Femur (tissue), 1 donor: ENCODE measurements around the gene GNG12.

Source experiments
- DNase-seq: peaks from one replicate; pipeline ENCODE4 v3.0.0-alpha.2; 2017

GNG12 gene

DNA sequence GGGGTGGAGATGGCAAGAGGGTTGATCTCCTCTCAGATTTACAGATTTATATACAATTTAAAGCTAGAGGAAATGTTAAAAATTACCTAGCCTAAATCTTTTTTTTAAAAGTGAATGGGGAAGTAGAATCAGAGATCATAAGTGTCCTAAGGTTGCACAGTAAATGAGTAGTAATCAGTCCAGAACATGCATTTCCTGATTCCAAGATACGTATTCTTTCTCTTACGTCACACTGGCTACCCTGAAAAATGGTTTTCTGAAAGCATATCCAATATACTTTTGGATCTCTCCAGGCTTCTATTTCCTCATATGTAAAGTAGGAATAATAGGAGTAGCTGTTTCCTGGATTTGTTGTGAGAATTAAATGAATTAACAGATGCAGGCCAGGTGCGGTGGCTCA is 136.6 kb downstream of the GNG12 start:
- DNase-seq = no peak

DNA sequence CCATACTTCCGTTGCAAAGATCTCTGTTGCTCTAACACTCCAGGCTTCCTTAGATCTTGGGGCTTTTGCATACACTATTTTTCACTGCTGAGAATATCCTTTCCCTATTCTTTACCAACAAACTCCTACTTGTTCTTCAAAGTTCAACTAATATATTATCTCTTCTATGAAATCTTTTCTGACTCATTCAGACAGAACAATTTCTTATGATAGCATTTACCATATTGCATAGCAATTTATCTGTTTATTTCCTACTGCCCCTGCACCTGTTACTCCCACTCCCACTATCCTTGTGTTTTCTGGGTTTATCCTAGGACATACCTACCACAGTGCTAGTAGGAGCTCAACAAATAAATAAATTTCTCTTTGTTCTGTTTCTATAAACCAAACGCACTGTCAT is 137.3 kb downstream of the GNG12 start:
- no peak for DNase-seq

DNA sequence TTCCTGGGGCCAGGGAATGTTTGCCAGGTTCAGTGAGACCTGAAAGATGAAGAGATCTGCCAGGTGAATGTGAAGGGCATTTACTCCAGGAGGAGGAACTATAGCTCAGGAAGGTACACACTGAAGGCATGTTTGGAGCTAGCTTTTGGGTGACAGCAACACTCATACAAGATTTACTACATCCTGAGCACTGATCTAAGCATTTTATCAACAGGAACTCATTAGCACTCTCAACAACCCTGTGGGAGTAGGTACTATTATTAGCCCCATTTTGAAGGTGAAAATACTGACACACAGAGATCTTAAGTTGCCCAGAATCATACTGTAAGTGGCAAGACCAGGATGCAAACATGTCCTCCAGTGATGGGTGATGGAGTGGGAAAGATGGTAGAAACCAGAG is 141.6 kb downstream of the GNG12 start:
- no peak for DNase-seq

DNA sequence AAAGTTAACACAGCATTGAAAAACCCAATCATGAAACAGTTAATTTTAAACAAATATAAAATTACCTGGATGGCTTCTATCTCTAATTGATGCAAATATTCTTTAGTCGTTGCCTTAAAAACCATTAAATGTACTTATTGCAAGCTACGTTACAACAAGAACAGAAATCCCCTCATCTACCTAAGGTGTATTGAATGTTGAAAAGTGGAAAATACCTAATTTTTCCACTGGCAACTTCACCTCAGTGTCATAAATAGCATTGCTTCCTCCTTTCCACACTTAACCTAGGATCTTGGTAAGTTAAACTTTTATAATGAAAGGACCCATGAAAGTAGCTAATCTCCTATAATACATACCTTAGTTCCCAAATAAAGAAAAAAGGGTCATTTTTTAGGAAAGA is 142.9 kb downstream of the GNG12 start:
- no peak for DNase-seq

DNA sequence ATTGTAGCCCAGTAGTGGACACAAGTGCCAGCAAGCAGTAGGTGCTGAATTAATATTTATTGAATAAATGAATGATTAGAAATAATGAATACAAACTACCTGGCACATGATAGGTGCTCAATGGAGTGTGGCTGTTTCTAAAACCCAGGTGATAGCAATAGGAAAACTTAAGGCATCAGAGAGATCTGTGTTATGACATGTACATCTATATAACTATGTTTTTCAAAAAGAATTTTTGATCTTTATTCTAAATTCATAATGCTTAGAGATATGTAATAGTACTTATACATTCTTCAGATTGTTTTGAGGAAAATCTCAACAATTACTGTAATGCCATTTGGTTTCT is 143.3 kb downstream of the GNG12 start:
- DNase-seq = no peak

DNA sequence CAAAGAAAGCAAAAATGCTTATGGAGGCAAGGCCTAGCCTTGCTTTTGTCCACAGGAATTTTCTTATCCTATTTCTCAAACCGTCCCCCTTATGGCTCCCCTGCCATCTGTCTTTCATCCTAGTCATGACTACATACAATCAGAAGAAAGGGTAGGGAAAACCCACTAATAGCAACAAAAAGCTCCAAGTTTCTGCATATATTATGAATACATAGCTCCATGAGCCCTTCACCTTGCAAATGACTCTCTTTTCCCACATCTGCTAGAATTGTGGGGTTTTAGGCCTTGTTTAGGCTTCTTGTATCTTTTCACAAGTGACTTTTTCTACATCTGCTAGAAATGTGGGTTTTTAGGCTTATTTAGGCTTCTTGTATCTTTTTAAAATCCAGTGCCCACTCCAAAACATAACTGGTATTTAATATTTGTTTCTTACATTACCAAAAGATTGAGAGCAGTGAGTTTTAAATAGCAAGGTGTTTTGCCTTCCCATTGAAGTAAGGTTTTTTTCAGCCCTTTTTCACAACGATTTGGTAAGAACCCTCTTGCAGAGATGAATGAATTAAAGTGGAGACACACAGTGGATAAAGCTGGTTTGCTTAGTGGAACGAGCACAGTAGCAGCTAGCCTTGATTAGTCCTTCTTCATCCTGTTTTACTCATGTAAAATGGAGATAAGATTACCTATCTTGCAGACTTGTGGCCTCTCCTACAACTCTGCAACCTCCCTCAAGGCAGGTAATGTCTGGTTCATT is 143.8 kb downstream of the GNG12 start:
- no peak for DNase-seq

DNA sequence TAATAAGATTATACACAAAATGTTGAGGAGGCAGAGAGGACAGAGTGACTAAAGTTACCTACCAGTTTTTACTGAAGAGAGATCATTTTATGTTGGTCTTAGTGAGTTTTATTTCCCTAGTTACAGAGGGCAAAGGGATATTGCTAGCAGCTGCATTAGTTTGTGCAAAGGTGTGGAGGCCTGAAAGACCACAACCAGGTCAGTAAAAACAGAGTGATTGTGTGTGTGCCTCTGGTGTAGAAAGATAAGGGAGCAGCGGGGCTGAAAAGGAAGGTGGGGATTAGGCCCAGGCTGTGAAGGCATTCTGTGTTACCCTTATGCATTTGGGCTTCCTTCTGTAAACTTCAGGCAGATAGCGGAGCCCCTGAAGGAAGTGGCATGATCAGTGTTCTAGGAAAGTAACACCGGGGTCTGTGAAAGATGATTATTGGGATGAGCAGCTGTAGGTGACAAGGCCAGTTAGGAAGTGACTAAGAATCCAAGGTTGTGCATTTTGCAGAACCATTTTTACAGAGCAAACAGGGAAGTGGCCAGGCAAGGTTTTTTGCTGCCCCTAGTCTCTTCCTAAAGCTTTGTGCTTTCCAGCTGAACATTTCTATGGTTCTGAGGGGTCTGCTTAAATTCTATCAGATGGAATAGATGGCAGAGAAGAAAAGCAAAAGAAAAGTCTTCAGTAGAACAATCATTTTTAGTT is 144.6 kb downstream of the GNG12 start:
- DNase-seq = no peak

DNA sequence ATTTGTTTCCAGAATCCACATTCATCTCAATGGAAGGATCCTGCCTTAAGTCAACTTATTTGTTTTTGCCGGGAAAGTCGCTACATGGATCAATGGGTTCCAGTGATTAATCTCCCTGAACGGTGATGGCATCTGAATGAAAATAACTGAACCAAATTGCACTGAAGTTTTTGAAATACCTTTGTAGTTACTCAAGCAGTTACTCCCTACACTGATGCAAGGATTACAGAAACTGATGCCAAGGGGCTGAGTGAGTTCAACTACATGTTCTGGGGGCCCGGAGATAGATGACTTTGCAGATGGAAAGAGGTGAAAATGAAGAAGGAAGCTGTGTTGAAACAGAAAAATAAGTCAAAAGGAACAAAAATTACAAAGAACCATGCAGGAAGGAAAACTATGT is 145.6 kb downstream of the GNG12 start:
- DNase-seq = no peak

DNA sequence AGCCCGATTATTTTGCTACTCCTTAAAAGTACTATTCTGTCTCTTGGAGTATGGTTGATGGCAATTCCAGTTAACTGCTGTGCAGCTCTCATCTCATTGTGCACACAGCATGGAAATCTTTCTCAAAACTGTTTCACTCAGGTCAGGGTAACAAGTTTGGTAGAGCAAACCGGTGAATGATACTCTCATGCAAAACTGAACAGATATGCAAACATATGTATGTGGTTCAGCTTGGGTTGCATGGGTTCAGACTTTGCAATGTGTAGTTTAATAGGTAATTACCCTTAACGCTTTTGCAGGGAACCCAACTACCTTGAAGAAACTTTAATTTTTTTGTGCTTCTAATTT is 146.1 kb downstream of the GNG12 start:
- DNase-seq = no peak

DNA sequence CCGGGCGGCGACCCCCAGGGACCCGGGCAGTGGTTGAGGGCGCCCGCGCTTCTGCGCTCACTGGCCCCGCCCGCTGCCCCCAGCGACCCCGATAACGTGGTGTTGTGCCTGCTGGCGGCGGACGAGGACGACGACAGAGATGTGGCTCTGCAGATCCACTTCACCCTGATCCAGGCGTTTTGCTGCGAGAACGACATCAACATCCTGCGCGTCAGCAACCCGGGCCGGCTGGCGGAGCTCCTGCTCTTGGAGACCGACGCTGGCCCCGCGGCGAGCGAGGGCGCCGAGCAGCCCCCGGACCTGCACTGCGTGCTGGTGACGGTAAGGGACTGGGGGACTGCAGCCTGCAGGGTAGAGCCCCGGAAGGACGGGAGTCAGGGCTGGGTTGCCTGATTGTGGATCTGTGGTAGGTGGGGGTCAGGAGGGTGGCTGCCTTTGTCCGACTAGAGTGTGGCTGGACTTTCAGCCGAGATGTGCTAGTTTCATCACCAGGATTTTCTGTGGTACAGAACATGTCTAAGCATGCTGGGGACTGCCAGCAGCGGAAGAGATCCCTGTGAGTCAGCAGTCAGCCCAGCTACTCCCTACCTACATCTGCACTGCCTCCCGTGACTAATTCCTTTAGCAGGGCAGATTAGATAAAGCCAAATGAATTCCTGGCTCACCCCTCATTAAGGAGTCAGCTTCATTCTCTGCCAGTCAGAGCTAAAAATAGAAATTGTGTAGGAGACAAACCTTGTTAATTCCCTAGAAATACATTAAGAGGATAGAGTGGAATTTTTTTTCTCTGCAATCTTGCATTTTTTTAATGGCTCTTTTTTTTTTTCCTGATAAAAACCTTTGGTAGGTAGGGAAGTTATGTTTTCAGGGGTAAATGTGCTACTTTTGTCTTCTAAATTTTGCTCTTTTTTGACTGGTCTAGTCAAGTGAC is 146.7 kb downstream of the GNG12 start:
- DNase-seq = peak; percentile 77

DNA sequence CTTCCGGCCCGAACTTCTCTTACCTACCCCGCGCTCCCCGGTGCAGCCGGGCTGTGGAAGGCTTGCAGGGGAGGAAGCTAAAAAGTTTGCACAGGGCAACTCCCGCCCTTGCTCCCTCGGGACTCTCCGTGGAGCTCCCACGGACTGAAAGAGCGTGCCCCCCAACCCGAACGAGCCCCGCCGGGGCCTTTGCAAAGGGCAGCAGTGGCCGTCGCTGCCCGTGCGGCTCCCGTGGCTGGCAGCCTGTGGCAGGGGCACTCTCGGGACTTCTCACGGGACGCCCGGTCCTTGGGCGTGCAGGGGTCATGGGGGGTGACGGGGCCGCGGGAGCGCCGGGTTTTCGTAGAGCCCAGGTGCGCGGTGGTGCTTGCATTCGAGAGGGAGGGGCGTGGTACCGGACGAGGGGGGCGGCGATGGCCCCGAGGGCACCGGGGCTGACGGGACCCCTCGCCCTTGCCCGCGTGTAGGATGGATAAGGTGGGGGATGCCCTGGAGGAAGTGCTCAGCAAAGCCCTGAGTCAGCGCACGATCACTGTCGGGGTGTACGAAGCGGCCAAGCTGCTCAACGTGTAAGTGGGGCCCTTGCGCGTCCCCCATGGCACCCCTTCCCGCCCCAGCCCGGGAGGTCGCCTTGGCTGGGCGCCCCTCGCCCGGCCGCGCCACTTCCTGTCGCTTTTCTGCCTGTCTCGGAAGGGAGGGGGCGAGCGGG is 147.6 kb downstream of the GNG12 start:
- peak; percentile 66 for DNase-seq

DNA sequence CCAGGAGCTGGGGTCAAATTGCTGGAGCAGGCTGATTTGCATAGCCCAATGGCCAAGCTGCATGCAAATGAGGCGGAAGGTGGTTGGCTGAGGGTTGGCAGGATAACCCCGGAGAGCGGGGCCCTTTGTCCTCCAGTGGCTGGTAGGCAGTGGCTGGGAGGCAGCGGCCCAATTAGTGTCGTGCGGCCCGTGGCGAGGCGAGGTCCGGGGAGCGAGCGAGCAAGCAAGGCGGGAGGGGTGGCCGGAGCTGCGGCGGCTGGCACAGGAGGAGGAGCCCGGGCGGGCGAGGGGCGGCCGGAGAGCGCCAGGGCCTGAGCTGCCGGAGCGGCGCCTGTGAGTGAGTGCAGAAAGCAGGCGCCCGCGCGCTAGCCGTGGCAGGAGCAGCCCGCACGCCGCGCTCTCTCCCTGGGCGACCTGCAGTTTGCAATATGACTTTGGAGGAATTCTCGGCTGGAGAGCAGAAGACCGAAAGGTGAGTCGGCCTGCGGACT is 148.2 kb downstream of the GNG12 start, which contains the start of gene GADD45A:
GADD45A (plus strand) TSS at position 135 of the 491 bp plus-strand sequence; CDS start at position 429, 294 bp downstream.
- DNase-seq = peak; percentile 99

DNA sequence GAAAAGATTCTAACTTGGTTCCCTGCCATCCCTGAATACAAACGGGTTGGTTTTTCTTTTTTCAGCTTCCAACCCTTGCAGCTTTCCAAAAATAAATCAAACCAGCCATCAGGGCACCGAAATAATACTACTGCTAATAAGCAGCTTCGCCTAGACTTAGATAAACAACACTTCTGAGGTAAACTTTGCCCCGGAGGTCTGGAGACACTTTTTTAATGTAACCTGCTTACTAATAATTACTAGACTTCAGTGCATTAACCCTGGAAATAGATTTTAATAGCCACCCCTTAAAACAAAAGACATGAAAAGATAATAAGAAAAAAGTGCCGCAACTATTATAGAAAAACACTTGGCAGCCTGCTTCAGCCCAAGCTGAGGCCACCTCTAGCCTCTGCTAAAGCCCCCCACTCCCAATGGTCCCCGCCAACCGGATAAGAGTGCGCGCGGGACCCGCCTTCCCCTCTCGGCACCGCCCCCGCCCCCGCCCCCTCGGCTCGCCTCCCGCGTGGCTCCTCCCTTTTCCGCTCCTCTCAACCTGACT is 148.7 kb downstream of the GNG12 start:
- DNase-seq = no peak

DNA sequence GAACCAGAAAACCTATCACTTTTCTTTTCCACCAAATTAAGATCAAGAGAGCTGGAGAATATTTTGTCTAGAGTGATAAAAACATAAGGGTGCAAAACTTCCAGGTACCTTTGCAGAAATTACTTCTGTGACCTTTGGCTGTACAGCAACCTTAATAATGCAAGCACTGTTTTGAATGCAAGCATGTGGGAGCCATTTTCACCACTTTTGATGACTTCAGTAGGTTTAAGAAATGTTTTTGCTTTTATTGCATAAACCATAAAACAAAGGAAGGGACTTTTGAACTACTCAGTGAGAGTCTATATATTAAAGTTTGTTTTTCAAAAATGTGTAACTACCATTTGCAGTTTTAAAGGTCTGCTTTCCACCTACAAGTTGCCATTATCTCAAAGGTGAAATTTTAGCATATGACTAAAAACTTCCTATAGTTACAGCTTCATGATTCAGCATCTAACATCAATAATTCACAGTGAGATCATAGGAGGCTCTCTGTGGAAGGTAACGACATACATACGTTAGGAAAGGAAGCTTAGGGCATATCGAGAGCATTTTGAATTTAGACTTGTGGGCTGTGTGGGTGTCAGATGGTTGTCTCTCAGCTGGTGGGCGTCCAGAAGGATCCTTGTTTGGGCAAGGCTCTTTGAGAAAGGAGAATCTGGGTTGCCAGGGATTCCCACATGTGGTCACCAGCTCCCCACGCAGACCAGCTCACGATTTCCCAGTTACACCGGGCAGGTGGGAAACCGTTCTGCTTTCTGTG is 149.3 kb downstream of the GNG12 start:
- no peak for DNase-seq

DNA sequence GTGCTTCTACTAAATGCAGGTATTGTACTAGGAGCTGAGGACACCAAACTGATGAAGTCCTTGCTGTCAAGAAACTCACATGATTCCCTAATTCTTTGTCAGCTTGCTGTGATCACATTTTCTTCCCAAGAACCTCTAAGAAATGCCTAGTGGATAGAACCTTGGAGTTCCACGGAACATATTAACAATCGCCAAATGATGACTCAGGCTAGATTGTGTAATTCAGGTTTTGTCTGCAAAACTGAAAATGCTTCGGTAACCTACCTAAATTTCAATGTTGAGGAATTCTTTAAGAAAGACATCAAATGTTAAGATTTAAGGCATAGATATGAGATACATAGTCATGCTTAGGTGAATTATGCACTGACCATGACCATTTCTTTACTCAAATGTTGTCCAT is 150.0 kb downstream of the GNG12 start:
- no peak for DNase-seq

DNA sequence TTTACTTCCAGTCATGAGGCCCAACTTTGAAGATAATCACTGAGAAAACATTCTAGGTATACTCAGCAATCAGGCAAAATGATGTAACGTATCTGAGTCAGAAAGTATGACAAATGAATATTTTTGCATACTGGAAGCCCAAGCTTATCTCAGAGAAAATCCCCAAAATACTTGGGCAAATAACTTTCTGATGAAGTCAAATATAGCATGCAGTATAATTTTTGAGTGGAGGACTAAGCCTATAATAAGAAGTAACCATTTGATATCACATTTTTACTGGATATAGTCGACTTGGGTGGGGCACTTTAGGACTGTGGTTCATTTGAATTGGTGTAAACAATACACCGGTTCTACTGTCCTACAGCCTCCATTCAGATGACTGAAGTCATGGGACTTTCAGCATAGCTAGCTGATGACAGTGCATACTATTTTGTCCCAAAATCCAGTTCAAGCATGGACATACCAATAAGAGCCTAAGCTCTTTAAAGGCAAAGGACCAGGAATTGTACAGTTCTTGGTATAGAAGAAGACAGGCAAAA is 150.5 kb downstream of the GNG12 start:
- DNase-seq = no peak

DNA sequence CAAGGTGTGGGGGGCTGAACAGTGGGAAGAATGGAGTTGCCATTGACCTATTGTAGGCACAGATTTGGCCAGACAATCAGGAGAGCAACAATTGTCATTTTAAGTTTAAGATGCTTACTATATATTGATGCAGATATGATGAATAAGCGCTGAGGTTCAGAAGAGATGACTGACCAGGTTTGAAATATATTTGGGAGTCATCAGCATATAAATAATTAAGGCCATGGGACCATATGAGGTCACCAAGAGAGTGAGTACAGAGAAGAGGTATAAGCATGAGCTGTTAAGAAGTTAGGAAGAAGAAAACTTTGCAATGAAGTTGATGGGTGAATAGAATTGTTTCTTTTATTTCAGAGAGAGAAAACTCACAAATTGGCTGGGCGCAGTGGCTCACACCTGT is 152.8 kb downstream of the GNG12 start:
- DNase-seq = no peak

DNA sequence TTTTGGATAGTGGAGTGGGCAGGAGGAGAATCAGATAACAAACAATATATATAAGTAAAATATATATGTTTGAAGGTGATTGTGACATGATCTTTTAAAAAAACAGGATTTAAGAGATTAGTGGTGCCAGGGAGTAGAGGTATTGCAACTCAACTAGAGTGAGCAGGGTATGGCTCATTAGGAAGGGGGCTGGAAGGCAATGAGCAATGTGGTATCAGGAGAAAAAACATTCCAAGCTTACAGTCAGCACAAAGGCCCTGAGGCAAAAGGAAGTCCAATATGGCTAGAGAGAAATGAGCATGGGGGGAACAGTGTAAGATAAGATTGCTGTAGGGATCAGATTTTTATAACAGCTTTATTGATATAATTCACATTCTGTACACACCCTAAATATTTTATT is 153.6 kb downstream of the GNG12 start:
- no peak for DNase-seq

DNA sequence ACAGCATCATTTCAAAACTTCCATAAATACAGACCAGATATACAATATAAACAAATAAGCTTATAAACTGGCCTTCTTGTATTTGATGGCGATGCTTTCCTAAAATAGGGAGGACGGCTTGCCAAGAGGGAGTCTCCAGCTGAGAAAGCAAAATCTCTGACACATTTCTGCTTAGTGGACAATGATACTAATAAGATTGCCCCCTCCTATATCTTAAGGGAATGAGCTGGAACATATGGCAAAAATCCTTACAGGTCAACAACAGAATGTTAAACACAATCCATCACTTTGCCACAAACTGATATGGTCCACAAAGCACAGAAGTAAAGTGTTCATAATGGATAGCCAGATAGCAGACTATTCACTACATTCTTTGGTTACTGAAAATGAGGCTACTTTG is 155.3 kb downstream of the GNG12 start:
- DNase-seq = no peak

DNA sequence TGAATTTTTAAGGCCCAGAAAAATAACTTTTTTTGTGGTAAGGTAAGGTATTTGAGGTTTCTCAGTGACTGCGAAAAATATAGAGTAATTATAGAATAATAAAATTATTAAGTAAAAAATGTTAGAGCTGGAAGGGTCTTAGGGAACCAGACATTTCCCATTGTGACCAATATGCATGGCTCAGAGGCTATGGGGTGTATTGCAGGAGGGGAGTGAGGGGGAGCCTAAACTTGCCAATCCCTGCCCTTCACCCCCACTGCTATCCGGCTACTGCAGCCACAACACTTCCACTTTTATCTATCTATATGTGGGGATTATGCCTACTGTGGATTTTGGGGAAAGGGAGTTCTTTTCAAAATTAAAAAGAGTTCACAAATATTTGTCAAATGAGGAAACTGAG is 155.9 kb downstream of the GNG12 start:
- DNase-seq = no peak

DNA sequence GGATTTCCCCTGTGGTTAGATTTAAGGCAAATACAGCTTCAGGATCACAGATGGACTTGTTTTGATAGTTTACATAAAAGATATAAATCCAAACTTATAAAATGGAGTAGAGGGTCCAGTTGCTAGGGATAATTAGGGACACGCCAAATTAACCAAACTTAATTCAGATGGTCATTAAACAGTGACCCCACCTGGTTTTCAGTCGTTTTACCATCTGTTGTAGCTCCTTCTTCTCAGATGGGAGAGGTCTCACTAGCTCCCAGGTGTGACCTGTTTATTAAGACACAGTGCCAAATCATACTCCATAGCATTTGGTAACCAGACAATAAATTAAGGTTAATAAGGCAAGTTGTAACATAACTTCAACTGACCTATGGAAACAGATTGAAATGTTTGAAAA is 156.3 kb downstream of the GNG12 start:
- DNase-seq = no peak

DNA sequence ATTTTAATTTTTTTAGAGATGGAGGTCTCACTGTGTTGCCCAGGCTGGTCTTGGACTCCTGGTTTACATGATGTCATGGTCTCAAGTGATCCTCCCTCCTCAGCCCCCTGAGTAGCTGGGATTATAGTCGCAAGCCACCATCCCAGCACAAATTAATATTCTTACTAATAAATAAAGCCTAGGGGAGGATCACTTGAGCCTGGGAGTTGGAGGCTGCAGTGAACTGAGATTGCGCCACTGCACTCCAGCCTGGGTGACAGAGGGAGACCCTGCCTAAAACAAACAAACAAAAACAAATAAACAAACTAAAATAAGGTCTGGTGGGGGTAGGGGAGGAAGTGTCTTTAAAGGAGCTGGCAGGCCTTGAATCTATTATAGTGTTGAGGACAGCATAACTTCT is 157.0 kb downstream of the GNG12 start:
- DNase-seq = no peak
